NCI-H524 treated with DMSO at 0.1 percent for 48 hours (cell line): ENCODE measurements around the gene WWP2.
"Not testable (repeated sequence)": the region's sequence is repeated elsewhere in the genome, so short reads cannot be mapped to it uniquely, and the experiment has no call there.

Experiments
- DNase-seq: peaks from one replicate; lab custom pipeline; 2025; lab: John Stamatoyannopoulos, UW

Gene WWP2

GRCh38 chr16:69761983-69762813 lies at the start of gene WWP2:
TSS of gene WWP2 (plus strand) at chr16:69762332. CDS start at chr16:69787011, 24,679 bp downstream.
- no peak for DNase-seq

- no peak for DNase-seq
These were observed 49.1 kb upstream of the WWP2 start for GRCh38 chr16:69712914-69713581.

DNA sequence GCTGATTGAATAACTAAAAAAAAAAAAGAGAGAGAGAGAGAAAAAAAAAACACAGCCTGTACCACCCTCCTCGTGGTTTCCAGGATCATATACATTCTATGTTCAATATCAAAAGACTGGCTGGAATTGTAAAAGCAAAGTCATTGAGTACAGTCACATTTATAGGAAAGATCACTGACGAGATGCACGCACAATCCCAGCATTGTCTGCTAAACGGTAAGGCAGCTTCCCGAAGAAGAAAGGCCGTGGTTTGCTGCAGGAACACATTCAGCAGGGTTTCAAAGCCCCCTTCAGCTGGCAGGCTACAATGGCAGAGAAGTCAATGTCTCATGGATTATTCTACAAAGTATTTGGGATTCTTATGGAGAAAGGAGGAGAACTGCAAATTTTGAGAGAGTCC lies 45.1 kb upstream of the WWP2 start:
- no peak for DNase-seq

- DNase-seq: no peak
These were observed 43.9 kb upstream of the WWP2 start for GRCh38 chr16:69718111-69718764.

DNA sequence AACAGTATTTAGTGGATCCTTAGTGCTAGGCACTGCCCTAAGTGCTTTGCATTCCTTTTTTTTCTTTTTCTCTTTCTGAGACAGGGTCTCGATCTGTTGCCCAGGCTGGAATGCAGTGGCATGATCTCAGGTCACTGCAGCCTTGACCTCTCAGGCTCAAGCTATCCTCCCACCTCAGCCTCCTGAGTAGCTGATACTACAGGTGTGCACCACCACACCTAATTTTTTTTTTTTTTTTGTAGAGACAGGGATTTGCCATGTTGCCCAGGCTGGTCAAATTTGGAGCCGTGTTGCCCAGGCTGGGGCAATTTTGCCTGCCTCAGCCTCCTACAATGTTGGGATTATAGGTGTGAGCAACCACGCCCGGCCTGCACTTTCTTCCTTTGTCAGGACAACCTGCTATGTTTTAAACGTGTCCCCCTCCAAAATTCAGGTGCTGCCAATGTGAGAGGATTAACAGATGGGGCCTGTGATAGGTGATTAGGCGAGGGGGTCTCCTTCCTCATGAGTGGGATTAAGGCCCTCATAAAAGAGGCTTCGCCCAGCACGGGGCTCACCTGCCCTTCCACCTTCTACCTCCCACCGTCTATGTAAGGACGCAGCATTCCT lies 41.2 kb upstream of the WWP2 start:
- no peak for DNase-seq

DNA sequence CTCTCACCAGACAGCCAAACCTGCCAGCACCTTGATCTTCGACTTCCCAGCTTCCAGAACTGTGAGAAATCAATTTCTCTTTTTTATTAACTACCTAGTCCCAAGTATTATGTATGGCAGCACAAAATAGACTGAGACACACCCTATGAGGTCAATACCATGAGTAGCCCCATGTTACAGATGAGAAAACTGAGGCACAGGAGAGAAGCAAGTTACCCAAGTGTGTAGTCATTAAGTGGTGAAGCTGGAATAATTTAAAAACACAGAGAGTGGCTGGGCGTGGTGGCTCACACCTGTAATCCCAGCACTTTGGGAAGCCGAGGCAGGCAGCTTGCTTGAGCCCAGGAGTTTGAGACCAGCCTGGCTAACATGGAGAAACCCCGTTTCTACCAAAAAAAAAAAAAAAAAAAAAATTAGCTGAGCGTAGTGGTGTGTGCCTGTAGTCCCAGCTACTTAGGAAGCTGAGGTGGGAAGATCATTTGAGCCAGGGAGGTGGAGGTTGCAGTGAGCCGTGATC lies 40.6 kb upstream of the WWP2 start:
- DNase-seq: no peak

DNA sequence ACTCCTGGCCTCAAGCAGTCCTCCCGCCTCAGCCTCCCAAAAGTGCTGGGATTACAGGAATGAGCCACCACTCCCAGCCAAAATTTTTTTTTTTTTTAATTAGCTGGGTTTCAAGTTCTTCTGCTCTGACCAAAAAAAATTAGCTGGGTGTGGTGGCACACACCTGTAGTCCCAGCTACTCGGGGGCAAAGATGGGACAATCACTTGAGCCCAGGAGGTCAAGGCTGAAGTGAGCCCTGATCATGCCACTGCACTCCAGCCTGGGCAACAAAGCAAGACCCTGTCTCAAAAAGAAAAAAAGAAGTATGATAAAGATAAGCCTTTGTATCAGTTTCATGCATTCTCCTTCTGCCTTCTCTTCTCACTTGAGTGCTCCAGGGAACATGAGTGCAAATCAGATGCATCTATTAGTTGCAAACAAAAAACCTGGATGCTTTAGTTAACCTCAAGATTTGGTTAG lies 37.7 kb upstream of the WWP2 start:
- no peak for DNase-seq

- no peak for DNase-seq
These were observed 37.1 kb upstream of the WWP2 start for GRCh38 chr16:69724981-69725479.

GRCh38 chr16:69725480-69726312 lies 36.4 kb upstream of the WWP2 start:
- DNase-seq: no peak

DNA sequence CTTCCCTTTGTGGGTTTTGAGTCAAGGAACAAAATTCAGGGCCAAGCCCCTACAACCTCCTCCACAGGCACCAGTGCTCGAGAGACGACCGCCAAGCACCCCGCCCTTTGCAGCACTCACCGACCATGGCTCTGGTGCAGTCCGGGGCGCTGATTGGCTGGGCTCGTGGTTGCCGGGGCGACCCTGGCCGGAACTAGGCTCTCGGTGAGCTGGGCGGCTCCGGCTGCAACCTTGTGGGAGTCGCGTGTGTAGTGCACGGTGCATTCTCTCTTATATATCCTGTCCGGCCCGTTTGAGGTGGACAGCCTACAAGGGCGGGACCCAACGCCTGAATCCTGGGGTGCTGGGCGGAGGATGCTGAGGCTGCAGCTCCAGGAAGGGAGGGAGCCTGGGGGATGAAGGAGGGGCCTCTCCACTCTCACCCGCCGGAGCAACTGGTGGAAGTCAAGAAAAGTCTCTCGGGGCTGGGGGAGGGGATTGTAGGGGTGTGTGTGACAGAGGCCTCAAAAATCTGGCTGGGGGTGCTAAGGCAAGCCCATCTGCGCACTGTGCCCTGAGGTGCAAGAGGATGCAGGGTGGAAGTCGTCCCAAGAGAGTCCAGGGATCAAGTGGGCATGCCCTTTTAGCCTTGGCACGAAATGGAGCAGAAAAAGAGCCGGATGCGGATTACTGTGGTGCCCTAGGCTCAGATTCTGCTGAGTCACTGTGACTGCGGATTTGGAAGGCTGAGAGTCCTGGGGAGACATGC lies 35.6 kb upstream of the WWP2 start, which contains the start of gene NQO1:
Gene NQO1 (minus strand): TSS at position 248 of the 748 bp plus-strand sequence. CDS start 121 bp downstream, at position 127.
- DNase-seq: peak; percentile 81

DNA sequence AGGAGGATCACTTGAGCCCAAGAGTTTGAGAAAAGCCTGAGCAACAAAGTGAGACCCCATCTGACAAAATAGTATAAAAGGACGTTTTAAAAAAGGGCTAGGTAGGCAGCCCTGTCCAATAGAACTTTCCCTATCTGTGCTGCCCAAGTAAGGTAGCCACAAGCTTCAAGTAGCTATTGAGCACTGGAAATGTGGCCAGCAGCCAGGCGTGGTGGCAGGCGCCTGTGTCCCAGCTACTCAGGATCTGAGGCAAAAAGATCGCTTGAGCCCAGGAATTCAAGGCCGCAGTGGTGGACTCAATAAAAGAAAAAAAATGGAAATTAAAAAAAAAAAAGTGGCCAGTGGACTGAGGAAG lies 34.2 kb upstream of the WWP2 start:
- DNase-seq: no peak

DNA sequence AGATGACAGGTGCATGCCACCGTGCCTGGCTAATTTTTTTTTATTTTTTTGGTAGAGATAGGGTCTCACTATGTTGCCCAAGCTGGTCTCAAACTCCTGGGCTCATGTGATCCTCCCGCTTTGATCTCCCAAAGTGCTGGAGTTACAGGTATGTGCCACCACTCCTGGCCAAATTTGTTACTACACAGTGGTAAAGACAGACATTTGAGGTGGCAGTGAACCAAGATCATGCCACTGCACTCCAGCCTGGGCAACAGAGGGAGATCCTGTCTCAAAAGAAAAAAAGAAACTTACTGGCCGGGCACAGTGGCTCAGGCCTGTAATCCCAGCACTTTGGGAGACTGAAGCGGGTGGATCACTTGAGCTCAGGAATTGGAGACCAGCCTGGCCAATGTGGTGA lies 33.1 kb upstream of the WWP2 start:
- DNase-seq: not testable (repeated sequence)

GRCh38 chr16:69731280-69731679 lies 30.9 kb upstream of the WWP2 start:
- DNase-seq: not testable (repeated sequence)

GRCh38 chr16:69732101-69732500 lies 30.0 kb upstream of the WWP2 start:
- no peak for DNase-seq

GRCh38 chr16:69741519-69741918 lies 20.6 kb upstream of the WWP2 start:
- no peak for DNase-seq

- DNase-seq: no peak
These were observed 19.9 kb upstream of the WWP2 start for GRCh38 chr16:69741951-69742904.

DNA sequence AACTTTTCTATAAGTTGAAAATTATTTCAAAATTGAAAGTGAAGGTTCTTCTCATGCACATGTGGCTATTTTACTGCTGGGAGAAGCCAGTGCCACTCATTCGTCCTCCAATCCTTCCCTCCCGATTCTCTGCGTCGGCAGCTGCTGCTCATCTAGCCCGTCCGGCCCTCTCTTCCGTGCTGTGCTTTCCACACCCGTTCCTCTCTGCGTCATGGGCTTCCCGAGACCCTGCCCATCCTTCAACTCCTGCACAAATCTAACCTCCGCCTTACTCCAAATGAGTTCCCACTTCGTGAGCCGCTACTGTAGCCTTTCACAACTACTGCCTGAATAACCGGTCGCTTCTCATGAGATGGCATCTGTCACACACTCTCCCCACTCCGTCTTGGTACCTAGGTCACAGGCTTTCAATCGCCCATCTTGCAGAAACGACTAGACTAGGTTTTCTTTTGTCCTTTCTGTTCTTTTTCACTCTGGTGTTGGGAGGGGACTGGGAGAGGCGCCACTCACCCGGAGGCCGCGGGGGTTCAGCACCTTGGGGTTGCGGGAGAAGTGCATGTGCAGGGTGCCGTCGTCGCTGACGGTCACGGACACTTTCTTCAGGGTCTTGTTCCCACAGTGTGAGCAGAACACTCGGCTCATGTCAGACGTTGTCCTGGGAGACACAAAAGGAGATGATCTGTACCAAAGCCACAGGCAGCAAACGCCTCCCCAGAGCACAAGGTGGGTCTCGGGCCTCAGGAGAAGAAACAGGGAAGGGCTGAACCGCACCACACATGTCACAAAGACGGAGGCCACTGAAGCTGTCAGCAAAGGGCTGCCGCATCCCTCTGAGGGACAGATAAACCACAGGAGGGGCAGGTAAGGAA lies 17.5 kb upstream of the WWP2 start:
- no peak for DNase-seq

GRCh38 chr16:69745232-69745612 lies 16.9 kb upstream of the WWP2 start:
- no peak for DNase-seq
